Measurements from ENCODE around the gene FCRLA.

FCRLA gene

DNA sequence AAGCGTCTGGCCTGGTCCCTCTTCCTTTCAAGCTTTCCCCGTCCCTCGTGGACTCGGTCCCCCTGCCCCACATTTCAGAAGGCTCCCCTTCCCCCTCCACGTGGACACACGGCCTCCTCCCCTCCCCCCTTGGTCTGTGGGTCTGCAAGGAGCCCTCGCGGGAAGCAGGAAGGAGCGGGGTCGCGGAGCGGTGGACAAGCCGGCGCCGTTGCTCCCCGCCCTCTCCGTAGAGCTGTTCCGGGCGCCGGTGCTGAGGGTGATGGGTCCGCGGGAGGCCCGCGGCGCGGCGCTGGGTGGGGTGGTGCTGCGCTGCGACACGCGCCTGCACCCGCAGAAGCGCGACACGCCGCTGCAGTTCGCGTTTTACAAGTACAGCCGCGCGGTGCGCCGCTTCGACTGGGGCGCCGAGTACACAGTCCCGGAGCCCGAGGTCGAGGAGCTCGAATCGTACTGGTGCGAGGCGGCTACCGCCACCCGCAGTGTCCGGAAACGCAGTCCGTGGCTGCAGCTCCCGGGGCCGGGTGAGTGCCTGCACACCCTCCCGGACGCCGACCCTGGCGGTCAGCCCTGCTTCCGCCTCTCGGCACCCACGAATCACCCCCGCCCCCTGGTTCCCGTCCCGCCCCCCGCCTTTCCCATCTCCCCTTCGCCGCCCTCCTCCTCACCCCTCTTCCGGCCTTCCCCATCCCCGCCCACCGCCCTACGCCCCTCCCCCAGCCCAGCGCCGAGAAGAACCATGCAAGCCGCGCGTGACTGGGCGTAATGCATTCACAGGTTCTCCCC, 19.6 kb downstream of the FCRLA start:
- peak overlapping the region; percentile 78 for H3K4me3 ChIP-seq (ENCODE audit: low read depth, low read length)
- TF ChIP-seq, protein P1, sequence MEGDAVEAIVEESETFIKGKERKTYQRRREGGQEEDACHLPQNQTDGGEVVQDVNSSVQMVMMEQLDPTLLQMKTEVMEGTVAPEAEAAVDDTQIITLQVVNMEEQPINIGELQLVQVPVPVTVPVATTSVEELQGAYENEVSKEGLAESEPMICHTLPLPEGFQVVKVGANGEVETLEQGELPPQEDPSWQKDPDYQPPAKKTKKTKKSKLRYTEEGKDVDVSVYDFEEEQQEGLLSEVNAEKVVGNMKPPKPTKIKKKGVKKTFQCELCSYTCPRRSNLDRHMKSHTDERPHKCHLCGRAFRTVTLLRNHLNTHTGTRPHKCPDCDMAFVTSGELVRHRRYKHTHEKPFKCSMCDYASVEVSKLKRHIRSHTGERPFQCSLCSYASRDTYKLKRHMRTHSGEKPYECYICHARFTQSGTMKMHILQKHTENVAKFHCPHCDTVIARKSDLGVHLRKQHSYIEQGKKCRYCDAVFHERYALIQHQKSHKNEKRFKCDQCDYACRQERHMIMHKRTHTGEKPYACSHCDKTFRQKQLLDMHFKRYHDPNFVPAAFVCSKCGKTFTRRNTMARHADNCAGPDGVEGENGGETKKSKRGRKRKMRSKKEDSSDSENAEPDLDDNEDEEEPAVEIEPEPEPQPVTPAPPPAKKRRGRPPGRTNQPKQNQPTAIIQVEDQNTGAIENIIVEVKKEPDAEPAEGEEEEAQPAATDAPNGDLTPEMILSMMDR (IDR thresholded peaks at IDR 0.05; ENCODE audit: low read depth, low read length), result no peak

DNA sequence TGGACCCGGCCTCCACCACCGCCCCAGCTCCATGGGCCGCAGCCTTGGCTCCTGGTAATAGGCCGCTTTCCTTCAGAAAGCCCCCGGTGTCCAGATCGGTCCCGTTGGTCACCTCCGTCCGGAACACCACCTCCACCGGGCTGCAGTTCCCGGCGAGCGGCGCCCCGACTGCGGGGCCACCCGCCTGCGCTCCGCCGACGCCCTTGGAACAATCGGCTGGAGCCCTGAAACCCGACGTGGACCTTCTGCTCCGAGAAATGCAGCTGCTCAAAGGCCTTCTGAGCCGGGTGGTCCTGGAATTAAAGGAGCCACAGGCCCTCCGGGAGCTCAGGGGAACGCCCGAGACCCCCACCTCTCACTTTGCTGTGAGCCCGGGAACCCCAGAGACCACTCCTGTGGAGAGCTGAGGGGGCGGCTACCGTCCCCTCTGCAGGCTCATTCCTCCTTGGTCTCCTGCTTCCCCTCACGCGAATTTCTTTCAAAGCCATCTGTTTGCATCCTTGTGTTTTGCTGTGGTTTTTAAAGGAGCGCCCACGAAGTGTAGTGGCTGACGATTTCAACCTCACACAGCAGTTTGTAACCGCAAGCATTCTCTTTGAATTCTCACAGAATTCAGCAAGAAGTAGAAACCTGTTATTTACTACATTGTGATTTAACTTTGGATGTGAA, 20.4 kb downstream of the FCRLA start:
- TF ChIP-seq, protein P1 (IDR thresholded peaks at IDR 0.05; ENCODE audit: low read depth, low read length), result no peak
- peak overlapping the region; percentile 78 for H3K4me3 ChIP-seq (ENCODE audit: low read depth, low read length)

DNA sequence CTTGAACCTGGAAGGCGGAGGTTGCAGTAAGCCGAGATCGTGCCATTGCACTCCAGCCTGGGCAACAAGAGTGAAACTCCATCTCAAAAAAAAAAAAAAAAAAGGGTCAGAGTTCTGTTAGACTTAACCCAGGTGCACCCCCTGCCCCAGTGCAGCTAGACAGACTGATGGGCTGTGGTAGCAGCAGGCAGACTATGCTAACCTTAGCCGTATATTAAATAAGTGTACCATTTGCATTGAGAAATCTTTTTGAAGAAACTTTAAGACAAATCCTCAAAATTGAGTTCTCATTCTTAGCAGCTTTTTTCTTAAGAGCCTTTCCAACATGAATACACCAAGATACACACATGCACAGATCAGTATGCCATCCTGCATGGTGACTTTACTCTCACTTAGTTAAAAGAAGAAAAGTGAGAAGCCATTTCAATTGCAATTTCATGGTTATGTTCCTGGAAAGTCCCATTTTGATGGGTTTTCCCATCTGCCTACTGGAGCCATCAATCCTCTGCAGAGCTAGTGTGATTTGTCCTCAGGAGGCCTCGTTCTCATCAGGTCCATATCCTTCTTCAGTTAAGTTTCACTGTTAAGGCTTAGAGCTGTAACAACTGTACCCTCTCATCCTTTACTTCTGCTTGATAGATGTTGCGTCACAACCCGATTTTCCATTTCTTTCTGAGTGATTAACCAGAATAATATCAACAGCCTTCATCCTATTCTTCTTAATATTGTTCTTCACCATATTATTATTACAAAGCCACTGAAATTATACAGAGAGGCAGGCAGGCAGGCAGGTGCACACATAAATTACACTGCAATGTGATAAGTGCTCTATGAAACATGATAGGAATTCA, 21.6 kb downstream of the FCRLA start:
- TF ChIP-seq, protein P1 (IDR thresholded peaks at IDR 0.05; ENCODE audit: low read depth, low read length), result no peak

DNA sequence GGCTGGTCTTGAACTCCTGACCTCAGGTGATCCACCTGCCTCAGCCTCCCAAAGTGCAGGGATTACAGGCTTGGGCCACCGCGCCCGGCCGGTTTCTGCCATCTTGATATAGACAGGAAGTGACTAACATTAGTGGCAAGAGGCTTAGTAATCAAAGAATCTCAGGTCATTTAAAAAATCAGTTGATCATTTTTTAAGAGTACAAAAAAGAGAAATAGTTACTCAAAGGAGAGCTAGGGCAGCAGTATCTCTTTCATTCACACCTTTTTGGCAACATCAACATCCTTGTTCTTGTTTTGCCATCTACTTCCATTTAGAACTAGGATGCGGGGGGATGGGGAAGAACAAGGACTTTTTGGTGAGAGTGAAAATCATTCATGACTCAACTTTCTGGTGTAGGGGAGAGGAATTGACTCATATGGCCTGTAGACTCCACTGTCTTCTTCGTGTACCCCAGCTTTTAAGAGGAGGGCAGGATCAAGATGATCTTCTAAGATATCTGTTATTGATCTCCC, 23.1 kb downstream of the FCRLA start:
- TF ChIP-seq, protein P1 (IDR thresholded peaks at IDR 0.05; ENCODE audit: low read depth, low read length), result no peak
- no peak overlapping the region for H3K4me3 ChIP-seq (ENCODE audit: low read depth, low read length)

More for the DNA sequence above, 21.6 kb downstream of the FCRLA start:
- no peak overlapping the region for H3K4me3 ChIP-seq (ENCODE audit: low read depth, low read length)

DNA sequence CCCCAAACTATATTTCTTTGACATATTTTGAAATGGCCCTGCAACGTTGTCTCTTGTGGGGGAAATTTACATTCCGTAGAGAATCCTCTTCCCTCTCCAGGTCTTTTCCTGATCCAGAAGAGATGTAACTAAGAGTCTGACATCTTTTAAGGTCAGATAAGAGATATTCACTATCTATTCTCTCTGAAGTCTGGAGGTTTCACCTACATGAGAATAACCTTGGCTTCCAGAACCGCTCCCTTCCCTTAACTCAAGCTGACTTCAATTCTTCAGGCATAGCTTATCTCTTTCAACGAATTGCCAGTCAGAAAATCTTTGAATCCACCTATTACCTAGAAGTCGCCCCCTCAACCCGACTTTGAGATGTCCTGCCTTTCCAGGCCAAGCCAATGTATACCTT, 24.2 kb downstream of the FCRLA start:
- TF ChIP-seq, protein P1 (IDR thresholded peaks at IDR 0.05; ENCODE audit: low read depth, low read length), result no peak
- no peak overlapping the region for H3K4me3 ChIP-seq (ENCODE audit: low read depth, low read length)

DNA sequence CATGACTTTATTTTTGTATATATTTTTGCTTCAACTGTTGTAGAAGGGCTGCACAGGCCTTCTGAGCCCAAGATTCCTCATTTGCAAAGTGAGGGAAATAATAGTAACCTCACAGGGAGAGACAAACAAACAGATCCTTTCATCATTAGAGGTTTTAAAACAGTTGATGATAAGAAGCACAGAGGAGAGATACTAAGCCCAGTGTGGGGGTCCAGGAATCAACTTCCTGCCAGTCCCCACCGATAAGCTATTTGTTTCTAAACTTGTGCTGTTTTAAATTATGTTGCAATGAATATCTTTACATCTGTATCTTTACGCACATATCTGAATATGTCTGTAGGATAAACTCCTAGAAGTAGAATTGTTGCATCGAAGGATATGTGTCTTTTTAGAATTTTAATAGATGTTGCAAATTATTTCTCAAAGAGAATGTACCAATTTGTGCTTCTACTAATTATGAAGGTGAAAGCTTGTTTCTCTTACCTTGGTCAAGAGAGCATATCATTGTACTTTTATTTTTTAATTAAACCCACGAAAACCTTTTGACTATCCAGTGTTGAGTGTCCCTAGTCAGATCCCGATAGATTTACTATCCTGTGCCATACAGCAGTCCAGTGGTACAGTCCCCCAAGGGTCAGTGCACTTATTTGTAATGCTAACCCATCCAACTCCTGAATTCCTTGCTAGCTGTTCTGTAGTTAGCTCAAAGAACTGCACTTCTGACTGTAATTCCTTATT, 25.1 kb downstream of the FCRLA start:
- TF ChIP-seq, protein P1 (IDR thresholded peaks at IDR 0.05; ENCODE audit: low read depth, low read length), result no peak
- H3K4me3 ChIP-seq (ENCODE audit: low read depth, low read length), result no peak overlapping the region
